ENCODE data around the gene SPACA9. TPM values are rescaled to one million over a fixed set of nuclear protein-coding genes. Genes with fewer than 3 reads are reported as not detected.

Gene SPACA9
- polyA plus RNA-seq (ENCODE audit: insufficient read length in 10 of 10) = 1 to 10 TPM; 2.0 to 4.0 (median 2.7) TPM
- long read RNA-seq, donor 1, partial matches to known transcripts = 0 of 1 reads
- long read RNA-seq, donor 1, other reads (novel, unspliced or antisense) = 0 of 1 reads
- long read RNA-seq, donor 2 = 0 reads
- long read RNA-seq, donor 3 = 0 reads
- long read RNA-seq, donor 4 = 0 reads
- long read RNA-seq, donor 5 = 0 reads
- long read RNA-seq, donor 6 = 0 reads
- long read RNA-seq, donor 7, partial matches to known transcripts = 0 of 1 reads
- long read RNA-seq, donor 7, other reads (novel, unspliced or antisense) = 0 of 1 reads
- long read RNA-seq, donor 8, partial matches to known transcripts = 0 of 1 reads
- long read RNA-seq, donor 8, other reads (novel, unspliced or antisense) = 0 of 1 reads
- long read RNA-seq, donor 9 = 0 reads

GRCh38 chr9:132878695-132879456 lies at the start of gene SPACA9:
Gene SPACA9 (plus strand): TSS chr9:132878898. CDS start chr9:132883948, 5,050 bp downstream.
- peak; percentile 39 to 84 (median 75) for DNase-seq

- DNase-seq = no peak
These were observed 46.4 kb upstream of the SPACA9 start for GRCh38 chr9:132832171-132832881.

GRCh38 chr9:132833550-132834121 lies 45.1 kb upstream of the SPACA9 start:
- DNase-seq = peak in 2 of 3 donors; percentile 6 to 26

GRCh38 chr9:132834343-132834742 lies 44.4 kb upstream of the SPACA9 start:
- no peak for DNase-seq

GRCh38 chr9:132837501-132838286 lies 41.0 kb upstream of the SPACA9 start:
- DNase-seq = no peak

GRCh38 chr9:132838291-132838690 lies 40.4 kb upstream of the SPACA9 start:
- DNase-seq = no peak

GRCh38 chr9:132840980-132841379 lies 37.7 kb upstream of the SPACA9 start:
- DNase-seq = no peak

- DNase-seq = no peak
These were observed 36.3 kb upstream of the SPACA9 start for GRCh38 chr9:132842124-132843044.

GRCh38 chr9:132846109-132846917 lies 32.4 kb upstream of the SPACA9 start:
- DNase-seq = no peak

- DNase-seq = no peak
These were observed 31.7 kb upstream of the SPACA9 start for GRCh38 chr9:132846918-132847515.

- DNase-seq = no peak
These were observed 29.5 kb upstream of the SPACA9 start for GRCh38 chr9:132849185-132849706.

GRCh38 chr9:132853482-132853881 lies 25.2 kb upstream of the SPACA9 start:
- no peak for DNase-seq

GRCh38 chr9:132854832-132855231 lies 23.9 kb upstream of the SPACA9 start:
- no peak for DNase-seq

- DNase-seq = no peak
These were observed 22.8 kb upstream of the SPACA9 start for GRCh38 chr9:132855904-132856303.

GRCh38 chr9:132857031-132857430 lies 21.7 kb upstream of the SPACA9 start:
- peak; percentile 72 to 91 (median 77) for DNase-seq

- peak in 2 of 3 donors; percentile 28 to 58 for DNase-seq
These were observed 20.9 kb upstream of the SPACA9 start for GRCh38 chr9:132857616-132858342.

GRCh38 chr9:132858751-132859150 lies 19.9 kb upstream of the SPACA9 start:
- peak in 1 of 3 donors; percentile 23 for DNase-seq

- DNase-seq = no peak
These were observed 17.0 kb upstream of the SPACA9 start for GRCh38 chr9:132861666-132862065.

Measured in muscle of back (tissue), 13 donors.